ENCODE data around the gene MAP1B. TPM values are rescaled to one million over a fixed set of nuclear protein-coding genes. Genes with fewer than 3 reads are reported as not detected.

Gene MAP1B
- total and polyA plus RNA-seq, 10 of the 15 experiments (the other 5 are each of a cell fraction or from before 2014, with no cell fraction given) = 0.02 to 0.81 (median 0.06) TPM; not detected in 1

GRCh38 chr5:72179816-72180440 is 72.7 kb downstream of the MAP1B start:
- no TSS peak for BruUV-seq (replicated peaks)
- in situ Hi-C loops (cut with MboI) = no loop called here
- CTCF ChIA-PET = interaction anchor here (1.0 to 1.4 kb wide), 2 partner anchors 18 to 161 kb away, joined by 3 read pairs; no protein-coding TSS in a partner anchor
- intact Hi-C loops (cut with micrococcal nuclease; ENCODE audit: unreplicated experiment) = no loop called here
- H3K9ac ChIP-seq (ENCODE audit: control insufficient read depth, insufficient read depth, low read length) = no peak overlapping the region
- RAD21 ChIA-PET (ENCODE audit: unreplicated experiment) = no interaction called here
- no peaks in the 10 kb centered on the region for H3K4me1 ChIP-seq (ENCODE audit: control insufficient read depth, insufficient read depth, low read length)
- H3K36me3 ChIP-seq (ENCODE audit: control insufficient read depth in 2 of 2, insufficient read depth in 2 of 2, low read length in 1 of 2) = no peaks in the 10 kb centered on the region
- POLR2A ChIA-PET = no interaction called here
- H2AFZ ChIP-seq (ENCODE audit: control insufficient read depth, low read depth, low read length) = no peak overlapping the region
- FAIRE-seq (no peak), ATAC-seq (no peak), DNase-seq (ENCODE audit: low read depth, low spot score) (no peak)
- no peak overlapping the region for H3K4me2 ChIP-seq (ENCODE audit: control insufficient read depth, insufficient read depth)
- WGBS (ENCODE audit: insufficient coverage, insufficient replicate concordance, low lambda C conversion rate, missing lambda C conversion rate) = 70% methylated on average over 7 of the region's 11 CpGs
- H3K4me3 ChIP-seq = no peak overlapping the region
- no peak overlapping the region for H3K27ac ChIP-seq (ENCODE audit: control insufficient read depth, insufficient read depth)
- SMC1A ChIA-PET (ENCODE audit: uncharacterized antibody, unreplicated experiment) = interaction anchor here (1.3 kb wide), 1 partner anchor 8 kb away, joined by 4 read pairs; no protein-coding TSS in a partner anchor
- no peak for TF ChIP-seq ELK1 (IDR thresholded peaks at IDR 0.05; ENCODE audit: low read depth, low read length)
- TF ChIP-seq JUNB (IDR thresholded peaks at IDR 0.05) = no peak
- no peak for TF ChIP-seq YBX1 (IDR thresholded peaks at IDR 0.05)
- no peak for TF ChIP-seq POLR2AphosphoS5 (IDR thresholded peaks at IDR 0.05; ENCODE audit: low read length)
- TF ChIP-seq ZBTB4 (CRISPR knock-in tag; IDR thresholded peaks at IDR 0.05) = no peak
- no peak for TF ChIP-seq NFXL1 (IDR thresholded peaks at IDR 0.05; ENCODE audit: borderline replicate concordance)
- TF ChIP-seq SUZ12 (IDR thresholded peaks at IDR 0.05; ENCODE audit: unreplicated experiment) = no peak
- TF ChIP-seq CBFB (IDR thresholded peaks at IDR 0.05; ENCODE audit: low read depth) = no peak
- no peak for TF ChIP-seq TCF12 (IDR thresholded peaks at IDR 0.05; ENCODE audit: low read depth, low read length)
- TF ChIP-seq PKNOX1 (IDR thresholded peaks at IDR 0.05) = no peak
- no peak for TF ChIP-seq CHD4 (IDR thresholded peaks at IDR 0.05)
- TF ChIP-seq ZNF274 (IDR thresholded peaks at IDR 0.05; ENCODE audit: insufficient read depth, insufficient read length) = no peak
- no peaks in the 10 kb centered on the region for H3K79me2 ChIP-seq (ENCODE audit: control insufficient read depth, insufficient read depth, low read length)
- no peaks in the 10 kb centered on the region for H3K9me3 ChIP-seq (replicated peaks; ENCODE audit: control insufficient read depth, insufficient read depth, low read length)
- peaks cover 3 to 5% of the 10 kb centered on the region in 2 experiments; a peak in 3 of 4 replicates for H3K27me3 ChIP-seq (replicated peaks in 1 of 2; ENCODE audit: control insufficient read depth in 2 of 2, insufficient read depth in 2 of 2, low read length in 1 of 2)
- no peaks in the 10 kb centered on the region for H4K20me1 ChIP-seq (ENCODE audit: control insufficient read depth, insufficient read depth)

Data from GM12878 (cell line).